Tibial artery (tissue), 4 donors: ENCODE results near the gene SLIT3.

Experiments used
- DNase-seq, 2 donors: peaks; one replicate each; pipeline ENCODE4 v3.0.0-alpha.2; 2019
- H3K27ac ChIP-seq, 2 donors: fragments of 200-600 bp; sonication (generic) in 1 of 2; 1 replicate in 1 of 2; 2 replicates in 1 of 2; pipeline ENCODE4 v1.5.1; 2018 to 2019; ENCODE audit warnings: mild to moderate bottlenecking in 1 of 2
- H3K27me3 ChIP-seq, 2 donors: fragments of 200-600 bp; sonication (generic) in 1 of 2; one replicate each; pipeline versions ENCODE4 v1.5.1 to v1.6.0; 2016 to 2019
- H3K36me3 ChIP-seq, 3 donors: fragments of 200-600 bp; sonication (generic) in 2 of 3; one replicate each; pipeline ENCODE4 v1.5.1; 2016 to 2019; ENCODE audit warnings: mild to moderate bottlenecking in 2 of 3
- H3K4me1 ChIP-seq, 4 donors: fragments of 200-600 bp; sonication (generic) in 2 of 4; 1 replicate in 3 of 4; 2 replicates in 1 of 4; pipeline ENCODE4 v1.5.1; 2016 to 2019
- H3K4me3 ChIP-seq, 2 donors: fragments of 200-600 bp; sonication (generic) in 1 of 2; 1 replicate in 1 of 2; 2 replicates in 1 of 2; pipeline ENCODE4 v1.5.1; 2018 to 2019; ENCODE audit warnings: mild to moderate bottlenecking in 2 of 2
- H3K9me3 ChIP-seq, 3 donors: fragments of 200-600 bp; sonication (generic) in 1 of 3; one replicate each; pipeline ENCODE4 v1.5.1; 2016 to 2019
- CTCF ChIP-seq, 2 experiments: fragments of 200-600 bp in 1 of 2; fragments of 450-650 bp in 1 of 2; IDR thresholded peaks; one replicate each; pipeline ENCODE4 v1.5.1; 2017 to 2019; ENCODE audit warnings: antibody characterized with exemption in 2 of 2, mild to moderate bottlenecking in 1 of 2, moderate library complexity in 1 of 2
- intact Hi-C: fragments of 100-400 bp; cut with DNase I; formaldehyde crosslinking; loops from one replicate; pipeline ENCODE4 v1.15.0; 2023; ENCODE audit warnings: low total_unique reads

SLIT3 gene

GRCh38 chr5:168674893-168675482 lies 626.0 kb downstream of the SLIT3 start:
- no peak for TF ChIP-seq CTCF (IDR thresholded peaks at IDR 0.05)
- Histone ChIP-seq H3K27me3 (no peaks in the 10 kb centered on the region), H3K4me3 (no peak overlapping the region), H3K27ac (no peak overlapping the region), H3K36me3 (peaks cover 1 to 25% (median 22%) of the 10 kb centered on the region in 3 donors), H3K9me3 (no peaks in the 10 kb centered on the region), H3K4me1 (peaks cover 0 to 5% (median under 1%) of the 10 kb centered on the region in 4 donors)
- intact Hi-C loops = loop anchor here (10.0 kb wide), 1 partner anchor 880 kb away; no protein-coding TSS in a partner anchor
- DNase-seq = no peak

- no peak for TF ChIP-seq CTCF (IDR thresholded peaks at IDR 0.05)
- H3K36me3 ChIP-seq = peaks cover 13 to 45% (median 42%) of the 10 kb centered on the region in 3 donors
- no peak overlapping the region for H3K4me3 ChIP-seq
- intact Hi-C loops = loop anchor here (10.0 kb wide), 1 partner anchor 882 kb away; no protein-coding TSS in a partner anchor
- peak in 1 of 2 donors; percentile 33 for DNase-seq
- H3K27ac ChIP-seq = no peak overlapping the region
- H3K4me1 ChIP-seq = no peaks in the 10 kb centered on the region
- no peaks in the 10 kb centered on the region for H3K27me3 ChIP-seq
- no peaks in the 10 kb centered on the region for H3K9me3 ChIP-seq
Measured at GRCh38 chr5:168672888-168673287, 628.1 kb downstream of the SLIT3 start.

GRCh38 chr5:168672016-168672415 lies 628.9 kb downstream of the SLIT3 start:
- TF ChIP-seq CTCF (IDR thresholded peaks at IDR 0.05) = no peak
- DNase-seq = peak in 1 of 2 donors; percentile 27
- Histone ChIP-seq H3K27me3 (no peaks in the 10 kb centered on the region), H3K4me1 (no peaks in the 10 kb centered on the region), H3K27ac (no peak overlapping the region), H3K9me3 (no peaks in the 10 kb centered on the region), H3K4me3 (no peak overlapping the region), H3K36me3 (peaks cover 13 to 52% (median 51%) of the 10 kb centered on the region in 3 donors)
- intact Hi-C loops = loop anchor here (10.0 kb wide), 1 partner anchor 883 kb away; no protein-coding TSS in a partner anchor

- no peaks in the 10 kb centered on the region for H3K27me3 ChIP-seq
- H3K4me3 ChIP-seq = no peak overlapping the region
- H3K9me3 ChIP-seq = no peaks in the 10 kb centered on the region
- DNase-seq = peak in 1 of 2 donors; percentile 41
- H3K36me3 ChIP-seq = peaks cover 13 to 60% (median 54%) of the 10 kb centered on the region in 3 donors
- no peak for TF ChIP-seq CTCF (IDR thresholded peaks at IDR 0.05)
- intact Hi-C loops = loop anchor here (10.0 kb wide), 1 partner anchor 884 kb away; no protein-coding TSS in a partner anchor
- no peak overlapping the region for H3K27ac ChIP-seq
- no peaks in the 10 kb centered on the region for H3K4me1 ChIP-seq
Measured at GRCh38 chr5:168670881-168671575, 629.9 kb downstream of the SLIT3 start.

- intact Hi-C loops = loop anchor here (10.0 kb wide), 1 partner anchor 885 kb away; no protein-coding TSS in a partner anchor
- H3K27ac ChIP-seq = no peak overlapping the region
- DNase-seq = peak in 1 of 2 donors; percentile 33
- H3K9me3 ChIP-seq = no peaks in the 10 kb centered on the region
- TF ChIP-seq CTCF (IDR thresholded peaks at IDR 0.05) = no peak
- H3K27me3 ChIP-seq = no peaks in the 10 kb centered on the region
- no peak overlapping the region for H3K4me3 ChIP-seq
- H3K36me3 ChIP-seq = peaks cover 13 to 70% (median 60%) of the 10 kb centered on the region in 3 donors
- no peaks in the 10 kb centered on the region for H3K4me1 ChIP-seq
Measured at GRCh38 chr5:168669668-168670378, 631.1 kb downstream of the SLIT3 start.
